Measurements from ENCODE around the gene FTO. TPM values are rescaled to one million over a fixed set of nuclear protein-coding genes. Genes with fewer than 3 reads are reported as not detected.

The FTO gene
- total and polyA plus RNA-seq, 2 of the 13 experiments (the other 11 are each of a cell fraction or from before 2014, with no cell fraction given): 41.6 to 55.8 TPM

DNA sequence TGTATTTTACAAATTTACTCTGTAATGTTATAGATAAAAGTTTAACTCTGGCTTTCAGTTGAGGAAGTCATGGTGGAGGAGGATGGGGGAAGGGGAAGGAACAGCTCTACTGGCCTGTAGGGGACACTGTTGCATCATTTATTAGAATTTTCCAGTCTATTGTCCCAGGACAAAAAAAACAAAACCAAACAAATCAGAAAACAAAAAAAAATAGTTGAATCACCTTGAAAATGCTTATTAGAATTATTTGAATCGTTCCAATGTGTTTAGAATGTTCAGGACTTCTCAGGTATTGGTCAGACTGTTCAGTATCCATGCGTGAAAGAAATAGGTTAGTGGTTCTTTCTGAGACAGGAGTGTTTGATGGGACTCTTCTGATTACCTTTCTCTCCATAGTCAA lies 242.0 kb downstream of the FTO start (continued):
- TF ChIP-seq SRSF4 (IDR thresholded peaks at IDR 0.05; ENCODE audit: low read depth, low read length, poor library complexity, severe bottlenecking) (no peak), ZNF776 (CRISPR knock-in tag; IDR thresholded peaks at IDR 0.05) (no peak), SPEN (CRISPR knock-in tag; IDR thresholded peaks at IDR 0.05; ENCODE audit: low read depth) (no peak), FOXP1 (IDR thresholded peaks at IDR 0.05) (no peak), FOXP1 (CRISPR knock-in tag; IDR thresholded peaks at IDR 0.05) (no peak), ZNF691 (CRISPR knock-in tag; IDR thresholded peaks at IDR 0.05; ENCODE audit: borderline replicate concordance, low read depth) (no peak), ARID2 (CRISPR knock-in tag; IDR thresholded peaks at IDR 0.05; ENCODE audit: borderline replicate concordance) (0 out of 2 replicates have a peak, but pooled peaks have one; percentile 64), TAF15 (IDR thresholded peaks at IDR 0.05; ENCODE audit: low read depth, low read length, poor library complexity, severe bottlenecking) (no peak), ZNF724P (CRISPR knock-in tag; IDR thresholded peaks at IDR 0.05; ENCODE audit: borderline replicate concordance) (no peak), PCBP1 (IDR thresholded peaks at IDR 0.05; ENCODE audit: borderline replicate concordance, low read depth, low read length) (no peak), ZSCAN5A (CRISPR knock-in tag; IDR thresholded peaks at IDR 0.05; ENCODE audit: borderline replicate concordance) (no peak), SALL1 (CRISPR knock-in tag; IDR thresholded peaks at IDR 0.05) (no peak), ZNF235 (CRISPR knock-in tag; IDR thresholded peaks at IDR 0.05; ENCODE audit: borderline replicate concordance) (no peak), AKNA (CRISPR knock-in tag; IDR thresholded peaks at IDR 0.05; ENCODE audit: borderline replicate concordance) (no peak), ZSCAN9 (CRISPR knock-in tag; IDR thresholded peaks at IDR 0.05; ENCODE audit: borderline replicate concordance) (no peak)
- TF ChIP-seq, protein P1, sequence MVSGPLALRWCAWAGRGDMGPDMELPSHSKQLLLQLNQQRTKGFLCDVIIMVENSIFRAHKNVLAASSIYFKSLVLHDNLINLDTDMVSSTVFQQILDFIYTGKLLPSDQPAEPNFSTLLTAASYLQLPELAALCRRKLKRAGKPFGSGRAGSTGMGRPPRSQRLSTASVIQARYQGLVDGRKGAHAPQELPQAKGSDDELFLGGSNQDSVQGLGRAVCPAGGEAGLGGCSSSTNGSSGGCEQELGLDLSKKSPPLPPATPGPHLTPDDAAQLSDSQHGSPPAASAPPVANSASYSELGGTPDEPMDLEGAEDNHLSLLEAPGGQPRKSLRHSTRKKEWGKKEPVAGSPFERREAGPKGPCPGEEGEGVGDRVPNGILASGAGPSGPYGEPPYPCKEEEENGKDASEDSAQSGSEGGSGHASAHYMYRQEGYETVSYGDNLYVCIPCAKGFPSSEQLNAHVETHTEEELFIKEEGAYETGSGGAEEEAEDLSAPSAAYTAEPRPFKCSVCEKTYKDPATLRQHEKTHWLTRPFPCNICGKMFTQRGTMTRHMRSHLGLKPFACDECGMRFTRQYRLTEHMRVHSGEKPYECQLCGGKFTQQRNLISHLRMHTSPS (CRISPR knock-in tag; IDR thresholded peaks at IDR 0.05; ENCODE audit: low read depth): no peak
- TF ChIP-seq, protein P2, sequence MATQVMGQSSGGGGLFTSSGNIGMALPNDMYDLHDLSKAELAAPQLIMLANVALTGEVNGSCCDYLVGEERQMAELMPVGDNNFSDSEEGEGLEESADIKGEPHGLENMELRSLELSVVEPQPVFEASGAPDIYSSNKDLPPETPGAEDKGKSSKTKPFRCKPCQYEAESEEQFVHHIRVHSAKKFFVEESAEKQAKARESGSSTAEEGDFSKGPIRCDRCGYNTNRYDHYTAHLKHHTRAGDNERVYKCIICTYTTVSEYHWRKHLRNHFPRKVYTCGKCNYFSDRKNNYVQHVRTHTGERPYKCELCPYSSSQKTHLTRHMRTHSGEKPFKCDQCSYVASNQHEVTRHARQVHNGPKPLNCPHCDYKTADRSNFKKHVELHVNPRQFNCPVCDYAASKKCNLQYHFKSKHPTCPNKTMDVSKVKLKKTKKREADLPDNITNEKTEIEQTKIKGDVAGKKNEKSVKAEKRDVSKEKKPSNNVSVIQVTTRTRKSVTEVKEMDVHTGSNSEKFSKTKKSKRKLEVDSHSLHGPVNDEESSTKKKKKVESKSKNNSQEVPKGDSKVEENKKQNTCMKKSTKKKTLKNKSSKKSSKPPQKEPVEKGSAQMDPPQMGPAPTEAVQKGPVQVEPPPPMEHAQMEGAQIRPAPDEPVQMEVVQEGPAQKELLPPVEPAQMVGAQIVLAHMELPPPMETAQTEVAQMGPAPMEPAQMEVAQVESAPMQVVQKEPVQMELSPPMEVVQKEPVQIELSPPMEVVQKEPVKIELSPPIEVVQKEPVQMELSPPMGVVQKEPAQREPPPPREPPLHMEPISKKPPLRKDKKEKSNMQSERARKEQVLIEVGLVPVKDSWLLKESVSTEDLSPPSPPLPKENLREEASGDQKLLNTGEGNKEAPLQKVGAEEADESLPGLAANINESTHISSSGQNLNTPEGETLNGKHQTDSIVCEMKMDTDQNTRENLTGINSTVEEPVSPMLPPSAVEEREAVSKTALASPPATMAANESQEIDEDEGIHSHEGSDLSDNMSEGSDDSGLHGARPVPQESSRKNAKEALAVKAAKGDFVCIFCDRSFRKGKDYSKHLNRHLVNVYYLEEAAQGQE (IDR thresholded peaks at IDR 0.05; ENCODE audit: borderline replicate concordance in 1 of 2, low read depth in 1 of 2, low read length in 2 of 2): no peak
